ENCODE data around the gene PPP1R12C.

GRCh38 chr19:55077106-55077505, 40.3 kb downstream of the PPP1R12C start:
- TF ChIP-seq CTCF (IDR thresholded peaks at IDR 0.05; ENCODE audit: low read depth, low read length) (no peak), EZH2phosphoT487 (IDR thresholded peaks at IDR 0.05; ENCODE audit: low read depth) (no peak)

Data from OCI-LY3 (cell line).